ENCODE results near the gene CFAP53. TPM values are rescaled to one million over a fixed set of nuclear protein-coding genes. Genes with fewer than 3 reads are reported as not detected.
A peak's percentile ranks its signal among the peaks of the same experiment; 100 is the strongest.

CFAP53 gene
- total RNA-seq, result under 1 TPM in 6 of 10 donors, not detected in 4; 0.15 to 0.25 (median 0.18) TPM
- polyA plus RNA-seq, result under 1 TPM; 0.09 to 0.44 TPM
- long read RNA-seq, donor 1, result 0 reads
- long read RNA-seq, donor 2, result 0 reads
- long read RNA-seq, donor 3, result 0 reads

DNA sequence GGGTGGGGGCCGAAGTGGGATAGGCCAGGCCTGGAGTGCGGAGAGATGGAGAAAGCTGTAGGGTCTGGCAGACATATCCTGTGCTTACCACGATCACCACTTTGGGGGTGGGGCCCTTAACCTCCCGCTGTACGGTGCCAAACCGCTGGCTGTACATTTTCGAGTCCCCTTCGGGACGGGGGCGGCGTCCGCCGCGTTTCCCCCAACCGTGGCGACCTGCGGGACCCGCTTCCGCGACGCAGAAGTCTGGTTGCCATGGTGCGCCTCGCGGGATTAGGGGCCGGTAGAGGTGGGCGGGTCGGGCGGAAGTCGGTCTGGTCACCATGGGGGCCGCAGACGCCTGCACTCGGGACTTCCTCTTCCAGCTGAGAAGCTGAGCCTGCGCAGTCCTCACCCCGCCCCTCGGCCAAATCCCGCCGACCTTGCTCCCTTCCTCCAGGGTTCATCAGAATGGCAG lies at the start of gene CFAP53:
Gene CFAP53 (minus strand): TSS at position 248 of the 457 bp plus-strand sequence. CDS start 91 bp downstream, at position 157.
- intact Hi-C loops (cut with DNase I), result loop anchor here in 2 of 10 donors (10.0 kb wide), 1 partner anchor 109 kb away; the partner anchor contains the start of gene SKA1 (in 2 of the 2)
- ATAC-seq, result peak; percentile 97 to 99 (median 98)
- H3K27me3 ChIP-seq, result no peaks in the 10 kb centered on the region
- peak within 1 kb of the TSS in 7 of 10 donors; percentile 31 to 69 (median 40) for H3K27ac ChIP-seq
- H3K4me3 ChIP-seq, result peak within 1 kb of the TSS; percentile 27 to 74 (median 70)
- peak; percentile 94 to 95 for DNase-seq
- H3K36me3 ChIP-seq, result peaks cover 0 to 26% (median 15%) of the 10 kb centered on the region in 9 donors
- 0% methylated on average over 37 of the region's 37 CpGs for WGBS, 2 donors
- H3K9me3 ChIP-seq, result no peaks in the 10 kb centered on the region
- TF ChIP-seq, protein P1, sequence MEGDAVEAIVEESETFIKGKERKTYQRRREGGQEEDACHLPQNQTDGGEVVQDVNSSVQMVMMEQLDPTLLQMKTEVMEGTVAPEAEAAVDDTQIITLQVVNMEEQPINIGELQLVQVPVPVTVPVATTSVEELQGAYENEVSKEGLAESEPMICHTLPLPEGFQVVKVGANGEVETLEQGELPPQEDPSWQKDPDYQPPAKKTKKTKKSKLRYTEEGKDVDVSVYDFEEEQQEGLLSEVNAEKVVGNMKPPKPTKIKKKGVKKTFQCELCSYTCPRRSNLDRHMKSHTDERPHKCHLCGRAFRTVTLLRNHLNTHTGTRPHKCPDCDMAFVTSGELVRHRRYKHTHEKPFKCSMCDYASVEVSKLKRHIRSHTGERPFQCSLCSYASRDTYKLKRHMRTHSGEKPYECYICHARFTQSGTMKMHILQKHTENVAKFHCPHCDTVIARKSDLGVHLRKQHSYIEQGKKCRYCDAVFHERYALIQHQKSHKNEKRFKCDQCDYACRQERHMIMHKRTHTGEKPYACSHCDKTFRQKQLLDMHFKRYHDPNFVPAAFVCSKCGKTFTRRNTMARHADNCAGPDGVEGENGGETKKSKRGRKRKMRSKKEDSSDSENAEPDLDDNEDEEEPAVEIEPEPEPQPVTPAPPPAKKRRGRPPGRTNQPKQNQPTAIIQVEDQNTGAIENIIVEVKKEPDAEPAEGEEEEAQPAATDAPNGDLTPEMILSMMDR (IDR thresholded peaks at IDR 0.05), result no peak
- peaks cover 0 to 36% (median 15%) of the 10 kb centered on the region in 9 donors for H3K4me1 ChIP-seq

GRCh38 chr18:50315100-50315871 lies 49.0 kb upstream of the CFAP53 start:
- H3K4me1 ChIP-seq, result no peaks in the 10 kb centered on the region
- no peak overlapping the region for H3K27ac ChIP-seq
- no peaks in the 10 kb centered on the region for H3K36me3 ChIP-seq
- ATAC-seq (no peak), DNase-seq (no peak)
- intact Hi-C loops (cut with DNase I), result no loop called here
- peaks cover 0 to 16% (median 6%) of the 10 kb centered on the region in 7 donors for H3K27me3 ChIP-seq
- H3K9me3 ChIP-seq, result no peaks in the 10 kb centered on the region
- 53 to 58% methylated on average over 5 of the region's 5 CpGs for WGBS, 2 donors
- TF ChIP-seq, protein P1 (IDR thresholded peaks at IDR 0.05), result no peak
- H3K4me3 ChIP-seq, result no peak overlapping the region

DNA sequence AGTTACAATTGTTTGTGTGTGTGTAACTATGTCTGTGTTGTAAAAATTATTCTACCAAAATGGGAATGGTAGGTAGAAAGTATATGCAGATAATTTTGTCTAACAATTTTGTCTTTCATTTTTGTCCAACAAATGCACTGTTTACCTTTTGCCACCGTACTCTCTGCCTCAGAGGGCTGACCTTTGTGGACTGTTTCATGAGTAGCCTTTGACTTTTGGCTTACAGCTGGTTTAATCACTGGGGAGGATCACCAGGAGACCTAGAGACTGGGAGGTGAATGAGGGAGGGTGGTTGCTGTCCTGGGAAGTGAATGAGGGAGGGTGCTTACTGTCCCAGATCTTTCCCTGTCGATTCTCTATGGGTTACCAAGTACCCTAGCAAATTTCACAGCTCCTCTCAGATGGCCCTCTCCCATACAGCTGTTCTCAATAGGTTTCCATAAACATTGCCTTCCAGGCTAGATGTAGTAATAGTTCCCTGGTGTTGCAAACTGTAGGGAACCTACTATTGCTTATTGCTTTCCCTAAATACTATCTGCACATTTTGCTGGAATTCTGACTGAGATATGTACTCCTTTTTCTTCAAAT lies 47.7 kb upstream of the CFAP53 start:
- no peaks in the 10 kb centered on the region for H3K9me3 ChIP-seq
- no peaks in the 10 kb centered on the region for H3K36me3 ChIP-seq
- TF ChIP-seq, protein P1 (IDR thresholded peaks at IDR 0.05), result no peak
- peaks cover 0 to 21% (median 6%) of the 10 kb centered on the region in 7 donors for H3K27me3 ChIP-seq
- no peaks in the 10 kb centered on the region for H3K4me1 ChIP-seq
- WGBS, 2 donors, result 43 to 49% methylated on average over 2 of the region's 2 CpGs
- DNase-seq, result no peak
- no peak for ATAC-seq
- no peak overlapping the region for H3K4me3 ChIP-seq
- intact Hi-C loops (cut with DNase I), result no loop called here
- no peak overlapping the region for H3K27ac ChIP-seq

DNA sequence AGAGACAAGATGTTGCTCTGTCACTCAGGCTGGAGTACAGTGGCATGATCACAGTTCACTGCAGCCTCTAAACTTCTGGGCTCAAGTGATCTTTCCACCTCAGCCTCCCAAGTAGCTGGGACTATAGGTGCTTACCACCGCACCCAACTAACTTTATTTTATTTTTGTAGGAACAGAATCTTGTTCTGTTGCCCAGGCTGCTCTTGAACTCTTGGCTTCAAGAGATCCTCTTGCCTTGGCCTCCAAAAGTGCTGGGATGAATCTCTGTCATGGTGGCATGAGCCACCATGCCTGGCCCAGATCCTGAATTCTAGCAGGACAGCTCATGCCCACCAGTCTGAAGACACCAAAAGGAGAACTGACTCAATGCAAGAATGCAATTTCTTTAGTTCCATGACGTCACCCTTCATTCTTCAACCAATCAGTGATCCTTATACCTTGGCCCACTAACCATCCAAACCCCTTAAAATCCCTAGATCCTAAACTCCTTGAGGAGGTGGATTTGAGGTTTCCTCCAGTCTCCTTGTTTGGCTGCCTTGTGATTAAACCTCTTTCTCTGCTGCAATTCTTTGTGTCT lies 46.8 kb upstream of the CFAP53 start:
- TF ChIP-seq, protein P1 (IDR thresholded peaks at IDR 0.05), result no peak

More for the DNA sequence above, 46.8 kb upstream of the CFAP53 start:
- DNase-seq, result no peak
- Histone ChIP-seq H3K4me1 (peaks cover 0 to 8% (median 0%) of the 10 kb centered on the region in 9 donors), H3K9me3 (no peaks in the 10 kb centered on the region), H3K36me3 (no peaks in the 10 kb centered on the region), H3K4me3 (no peak overlapping the region), H3K27ac (no peak overlapping the region), H3K27me3 (peaks cover 0 to 18% (median 6%) of the 10 kb centered on the region in 7 donors)
- ATAC-seq, result no peak
- intact Hi-C loops (cut with DNase I), result no loop called here
- 79 to 85% methylated on average over 2 of the region's 2 CpGs for WGBS, 2 donors

Measured in heart right ventricle (tissue), 16 donors.